Endothelial cell of umbilical vein (primary cell): Measurements from ENCODE around the gene CD247. TPM values are rescaled to one million over a fixed set of nuclear protein-coding genes. Genes with fewer than 3 reads are reported as not detected.

Source experiments
- BruUV-seq: library from RNA; stranded (reverse); fragments of 400-500 nt; replicated peaks from 2 replicates; lab custom pipeline; 2021; lab: Mats Ljungman, UMichigan
- CTCF ChIA-PET: fragments of 300-600, 350-600 bp; sonication (Branson Sonifier 250); formaldehyde crosslinking; loops from one replicate; lab custom pipeline; 2021; ENCODE audit warnings: antibody characterized with exemption, inconsistent platforms; lab: Charles Lee
- POLR2A ChIA-PET: fragments of 300-600, 350-600 bp; sonication (Branson Sonifier 250); formaldehyde crosslinking; loops from one replicate; lab custom pipeline; 2021; ENCODE audit warnings: antibody characterized with exemption, inconsistent platforms; lab: Charles Lee
- DNase-seq: peaks from one replicate; pipeline ENCODE4 v3.0.0-alpha.2; 2011; ENCODE audit warnings: low read depth, low spot score
- FAIRE-seq: peaks from 2 replicates; lab custom pipeline; 2011; peaks lifted over from hg19 to GRCh38; lab: Jason Lieb, UNC
- H2AFZ ChIP-seq: 2 replicates; pipeline ENCODE4 v1.6.0; 2012; ENCODE audit warnings: low read depth, low read length, control low read depth, inconsistent platforms
- H3K27ac ChIP-seq: 2 replicates; pipeline ENCODE4 v1.5.1; 2011; ENCODE audit warnings: low read depth, mild to moderate bottlenecking, control low read depth, low read length, moderate library complexity; ENCODE audit not compliant: insufficient read depth
- H3K27me3 ChIP-seq, 2 experiments: 2 replicates each; pipeline versions ENCODE4 v1.6.0 to v1.6.1; 2011; ENCODE audit warnings: low read length in 2 of 2, mixed read lengths in 1 of 2; ENCODE audit not compliant: control insufficient read depth in 2 of 2, insufficient read depth in 2 of 2
- H3K36me3 ChIP-seq, 2 experiments: 2 replicates in 1 of 2; 3 replicates in 1 of 2; pipeline ENCODE4 v1.5.1; 2011; ENCODE audit warnings: low read length in 2 of 2, mild to moderate bottlenecking in 1 of 2, moderate library complexity in 1 of 2; ENCODE audit not compliant: control insufficient read depth in 2 of 2, insufficient read depth in 2 of 2; ENCODE audit errors: extremely low read depth in 1 of 2
- H3K4me1 ChIP-seq: 3 replicates; pipeline ENCODE4 v1.5.1; 2011; ENCODE audit warnings: mild to moderate bottlenecking, low read length; ENCODE audit not compliant: control insufficient read depth, insufficient read depth; ENCODE audit errors: extremely low read depth
- H3K4me2 ChIP-seq: 2 replicates; pipeline ENCODE4 v1.6.1; 2011; ENCODE audit warnings: low read length, control low read depth, mixed read lengths; ENCODE audit not compliant: insufficient read depth
- H3K4me3 ChIP-seq, 3 experiments: fragments of 200-600 bp in 1 of 3; sonication (generic), shearing (Covaris generic) in 1 of 3; replicated peaks in 1 of 3; 2 replicates each; pipeline ENCODE4 v1.5.1; 2011 to 2016; ENCODE audit warnings: control low read depth in 3 of 3, low read length in 3 of 3, mild to moderate bottlenecking in 2 of 3, inconsistent platforms in 1 of 3, low read depth in 1 of 3, moderate library complexity in 1 of 3; ENCODE audit not compliant: insufficient read depth in 1 of 3
- H3K79me2 ChIP-seq: 2 replicates; pipeline ENCODE4 v1.6.0; 2012; ENCODE audit warnings: low read length, inconsistent platforms; ENCODE audit not compliant: control insufficient read depth, insufficient read depth
- H3K9ac ChIP-seq: replicated peaks from 2 replicates; pipeline ENCODE3; 2011; ENCODE audit warnings: low read length, control low read depth; ENCODE audit not compliant: insufficient read depth; ENCODE audit errors: extremely low read depth
- H3K9me1 ChIP-seq: replicated peaks from 3 replicates; pipeline ENCODE4 v1.6.0; 2011; ENCODE audit warnings: mild to moderate bottlenecking, low read length; ENCODE audit not compliant: control insufficient read depth, insufficient read depth; ENCODE audit errors: extremely low read depth
- H3K9me3 ChIP-seq: replicated peaks from 2 replicates; pipeline ENCODE4 v1.5.1; 2012; ENCODE audit warnings: low read length, inconsistent platforms; ENCODE audit not compliant: control insufficient read depth, insufficient read depth
- H4K20me1 ChIP-seq: replicated peaks from 2 replicates; pipeline ENCODE3; 2011; ENCODE audit warnings: mild to moderate bottlenecking, low read length; ENCODE audit not compliant: control insufficient read depth, insufficient read depth; ENCODE audit errors: extremely low read depth
- CTCF ChIP-seq, 2 donors: IDR thresholded peaks; 1 replicate in 1 of 2; 2 replicates in 1 of 2; pipeline ENCODE4 v1.5.1; 2011; ENCODE audit warnings: low read length in 2 of 2, mild to moderate bottlenecking in 2 of 2, moderate library complexity in 2 of 2, control low read depth in 1 of 2, inconsistent platforms in 1 of 2, low read depth in 1 of 2; ENCODE audit not compliant: insufficient read depth in 1 of 2; ENCODE audit errors: extremely low read depth in 1 of 2
- EZH2 ChIP-seq: IDR thresholded peaks from 2 replicates; pipeline ENCODE4 v1.6.1; 2012; ENCODE audit warnings: borderline replicate concordance, low read depth, mild to moderate bottlenecking, moderate library complexity, low read length, inconsistent platforms; ENCODE audit not compliant: severe bottlenecking
- FOS ChIP-seq: IDR thresholded peaks from 2 replicates; pipeline ENCODE4 v1.6.1; 2011; ENCODE audit warnings: mild to moderate bottlenecking, low read length, moderate library complexity, borderline replicate concordance; ENCODE audit not compliant: insufficient read depth
- GATA2 ChIP-seq: IDR thresholded peaks from 2 replicates; pipeline ENCODE4 v1.7.0; 2011; ENCODE audit warnings: low read depth, mild to moderate bottlenecking, moderate library complexity, mixed read lengths, low read length; ENCODE audit not compliant: insufficient read length, insufficient read depth
- JUN ChIP-seq: IDR thresholded peaks from 2 replicates; pipeline ENCODE4 v1.6.1; 2011; ENCODE audit warnings: borderline replicate concordance, low read depth; ENCODE audit not compliant: insufficient read length, insufficient read depth
- MAX ChIP-seq: IDR thresholded peaks from 2 replicates; pipeline ENCODE4 v1.6.1; 2011; ENCODE audit not compliant: insufficient read depth, insufficient read length
- MYC ChIP-seq: IDR thresholded peaks from one replicate; pipeline ENCODE4 v1.6.1; 2011; ENCODE audit warnings: mild to moderate bottlenecking, low read depth, low read length
- POLR2A ChIP-seq: IDR thresholded peaks from 2 replicates; pipeline ENCODE4 v1.6.1; 2012; ENCODE audit warnings: low read depth, mild to moderate bottlenecking, control low read depth, low read length
- POLR2AphosphoS5 ChIP-seq: IDR thresholded peaks from 2 replicates; pipeline ENCODE4 v1.6.1; 2012; ENCODE audit warnings: low read depth, mild to moderate bottlenecking, control low read depth, low read length, moderate library complexity; ENCODE audit not compliant: insufficient read depth
- dilution Hi-C: fragments of 300-500 bp; cut with MboI; formaldehyde crosslinking; loops from one replicate; pipeline ENCODE4 v1.15.0; 2019; ENCODE audit warnings: low sequenced_read_pairs; ENCODE audit not compliant: extremely low pct_ligation_motif_present
- intact Hi-C: fragments of 100-400 bp; cut with micrococcal nuclease; formaldehyde crosslinking; loops from one replicate; pipeline ENCODE4 v1.10.0; 2022
- polyA plus RNA-seq, 4 experiments: library from polyadenylated mRNA; depleted of rRNA in 3 of 4; stranded (reverse) in 3 of 4; unstranded in 1 of 4; fragments of >200 nt; gene quantifications; 2 replicates each; pipeline versions ENCODE4 v1.2.1 to v1.2.3, GENCODE V29; 2011 to 2012; ENCODE audit warnings: missing spikeins in 1 of 4
- total RNA-seq: library from RNA; stranded (reverse); gene quantifications from 2 replicates; pipeline ENCODE4 v1.2.3, GENCODE V29; 2021

The CD247 gene
- total and polyA plus RNA-seq, 2 donors (not counting 3 experiments of a cell fraction or from before 2014, with no cell fraction given), result not detected

GRCh38 chr1:167562702-167563101 is 44.4 kb upstream of the CD247 start:
- no peak for DNase-seq
- BruUV-seq, result no TSS peak
- H3K9me3 ChIP-seq, result no peaks in the 10 kb centered on the region
- H3K4me1 ChIP-seq, result no peaks in the 10 kb centered on the region
- H2AFZ ChIP-seq, result no peak overlapping the region
- POLR2A ChIA-PET, result no interaction called here
- no peaks in the 10 kb centered on the region for H3K9me1 ChIP-seq
- dilution Hi-C loops (no loop called here), intact Hi-C loops (no loop called here)
- H3K4me2 ChIP-seq, result no peak overlapping the region
- no peak overlapping the region for H3K9ac ChIP-seq
- CTCF ChIA-PET, result interaction anchor here (1.3 to 2.5 kb wide), 3 partner anchors 29 to 653 kb away, joined by 5 to 10 read pairs (median 6); no protein-coding TSS in a partner anchor
- no peaks in the 10 kb centered on the region for H4K20me1 ChIP-seq
- no peak overlapping the region for H3K27ac ChIP-seq
- H3K36me3 ChIP-seq, result no peaks in the 10 kb centered on the region
- no peaks in the 10 kb centered on the region for H3K79me2 ChIP-seq
- no peak overlapping the region for H3K4me3 ChIP-seq
- TF ChIP-seq POLR2AphosphoS5, result no peak
- no peak for TF ChIP-seq GATA2
- TF ChIP-seq MAX, result no peak
- no peak for TF ChIP-seq JUN
- no peak for FAIRE-seq
- peaks cover 0 to 2% of the 10 kb centered on the region in 2 experiments for H3K27me3 ChIP-seq

GRCh38 chr1:167561753-167562152 is 43.4 kb upstream of the CD247 start:
- POLR2A ChIA-PET, result no interaction called here
- H3K4me3 ChIP-seq, result no peak overlapping the region
- H3K36me3 ChIP-seq, result no peaks in the 10 kb centered on the region
- dilution Hi-C loops (no loop called here), intact Hi-C loops (no loop called here)
- H3K79me2 ChIP-seq, result no peaks in the 10 kb centered on the region
- no peaks in the 10 kb centered on the region for H3K9me1 ChIP-seq
- H3K4me2 ChIP-seq, result no peak overlapping the region
- H4K20me1 ChIP-seq, result no peaks in the 10 kb centered on the region
- CTCF ChIA-PET, result interaction anchor here (0.8 to 2.0 kb wide), 2 partner anchors 22 to 126 kb away, joined by 3 to 6 read pairs; no protein-coding TSS in a partner anchor
- TF ChIP-seq EZH2 (no peak), FOS (no peak), MYC (no peak), CTCF (IDR thresholded peaks at IDR 0.05; ENCODE audit: extremely low read depth in 1 of 2, insufficient read depth in 1 of 2, low read depth in 1 of 2, low read length in 2 of 2) (no peak), MAX (no peak), GATA2 (no peak), POLR2AphosphoS5 (no peak), POLR2A (no peak), JUN (no peak)
- DNase-seq (no peak), FAIRE-seq (no peak)
- no peak overlapping the region for H2AFZ ChIP-seq
- H3K27ac ChIP-seq, result no peak overlapping the region
- peaks cover 0 to 2% of the 10 kb centered on the region in 2 experiments for H3K27me3 ChIP-seq
- BruUV-seq, result no TSS peak
- H3K9me3 ChIP-seq, result no peaks in the 10 kb centered on the region
- no peaks in the 10 kb centered on the region for H3K4me1 ChIP-seq
- H3K9ac ChIP-seq, result no peak overlapping the region
